CD4-positive, CD25-positive, alpha-beta regulatory T cell (primary cell): ENCODE results near the gene PPP2R3C. TPM values are rescaled to one million over a fixed set of nuclear protein-coding genes. Genes with fewer than 3 reads are reported as not detected.

Experiments used
- ATAC-seq, 2 donors: fragments of 150-1000 bp; cut with Tn5 transposase; one replicate each; pipeline ENCODE4 v1.10.0; 2021; ENCODE audit warnings: low read depth in 2 of 2, moderate number of reproducible peaks in 2 of 2, moderate library complexity in 1 of 2
- DNase-seq, 3 donors: peaks; one replicate each; pipeline versions ENCODE4 v3.0.0 to v3.0.0-alpha.2; 2012 to 2022; ENCODE audit warnings: mixed read lengths in 1 of 3
- H3K27ac ChIP-seq: one replicate; pipeline ENCODE4 v1.7.0; 2013; ENCODE audit warnings: mild to moderate bottlenecking, low read length; ENCODE audit not compliant: insufficient read depth, poor library complexity, severe bottlenecking
- H3K27me3 ChIP-seq: one replicate; pipeline ENCODE4 v1.7.0; 2013; ENCODE audit warnings: low read length; ENCODE audit not compliant: control insufficient read depth, insufficient read depth
- H3K36me3 ChIP-seq: one replicate; pipeline ENCODE4 v1.7.0; 2013; ENCODE audit warnings: mild to moderate bottlenecking, low read length, moderate library complexity; ENCODE audit not compliant: control insufficient read depth, insufficient read depth
- H3K4me1 ChIP-seq: 2 replicates; pipeline ENCODE4 v1.7.0; 2013; ENCODE audit warnings: mild to moderate bottlenecking, low read length; ENCODE audit not compliant: insufficient read depth, control insufficient read depth, poor library complexity, severe bottlenecking
- H3K4me3 ChIP-seq: one replicate; pipeline ENCODE4 v1.7.0; 2013; ENCODE audit warnings: low read depth, mild to moderate bottlenecking, low read length, moderate library complexity
- H3K9me3 ChIP-seq, 2 experiments: 1 replicate in 1 of 2; 2 replicates in 1 of 2; pipeline ENCODE4 v1.7.0; 2013; ENCODE audit warnings: low read length in 2 of 2, mild to moderate bottlenecking in 1 of 2, moderate library complexity in 1 of 2; ENCODE audit not compliant: control insufficient read depth in 2 of 2
- H3K27ac Mint-ChIP-seq, 3 donors: one replicate each; pipeline ENCODE4 v1.8.0; 2020 to 2022; ENCODE audit warnings: mild to moderate bottlenecking in 3 of 3, mixed read lengths in 3 of 3, moderate library complexity in 2 of 3
- H3K27me3 Mint-ChIP-seq: one replicate; pipeline ENCODE4 v1.8.0; 2022; ENCODE audit warnings: mild to moderate bottlenecking, mixed read lengths
- H3K36me3 Mint-ChIP-seq: one replicate; pipeline ENCODE4 v1.8.0; 2020; ENCODE audit warnings: mixed read lengths
- H3K4me1 Mint-ChIP-seq, 4 donors: one replicate each; pipeline ENCODE4 v1.8.0; 2020 to 2022; ENCODE audit warnings: mixed read lengths in 4 of 4, mild to moderate bottlenecking in 1 of 4
- H3K4me3 Mint-ChIP-seq, 4 donors: one replicate each; pipeline ENCODE4 v1.8.0; 2020 to 2022; ENCODE audit warnings: mild to moderate bottlenecking in 4 of 4, mixed read lengths in 4 of 4, moderate library complexity in 3 of 4
- H3K9me3 Mint-ChIP-seq, 7 donors: one replicate each; pipeline ENCODE4 v1.8.0; 2020 to 2022; ENCODE audit warnings: mixed read lengths in 7 of 7, mild to moderate bottlenecking in 3 of 7, moderate library complexity in 2 of 7
- polyA plus RNA-seq, 4 donors: library from polyadenylated mRNA; unstranded; fragments of 300-500 nt; fragmentation: Illumina TruSeq; gene quantifications; one replicate each; pipeline ENCODE4 v1.2.3, GENCODE V29; 2021
- total RNA-seq: library from RNA; stranded (reverse); gene quantifications from one replicate; pipeline ENCODE4 v1.2.3, GENCODE V29; 2022

PPP2R3C gene
- total and polyA plus RNA-seq, 5 donors from 2014 or later, result 52.6 to 100 (median 83.7) TPM

DNA sequence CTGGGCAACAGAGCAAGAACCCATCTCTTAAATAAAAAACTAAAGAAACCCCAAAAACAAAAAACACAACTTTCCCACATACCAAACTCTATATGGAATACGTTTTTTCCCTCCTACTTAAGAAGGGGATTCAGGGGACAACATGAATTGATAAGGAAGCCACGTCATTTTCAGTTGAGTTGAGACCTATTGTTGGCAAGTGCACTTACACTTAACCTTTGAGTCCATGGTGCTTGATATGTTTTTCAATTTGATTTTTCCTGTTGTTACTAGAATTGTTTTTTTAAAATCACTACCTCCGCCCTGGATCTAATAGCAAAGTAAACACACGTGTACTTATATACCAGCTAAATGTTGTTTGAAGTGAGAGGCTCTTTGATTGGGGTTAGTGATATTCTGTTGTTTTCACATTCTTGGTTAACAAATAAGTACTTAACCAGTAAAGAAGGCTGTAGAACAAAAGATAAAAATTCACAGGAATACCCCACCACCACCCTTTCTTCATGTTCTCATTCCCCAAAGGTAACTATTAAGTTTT, 73.7 kb downstream of the PPP2R3C start:
- Histone ChIP-seq H3K4me1 (peaks cover 21% of the 10 kb centered on the region), H3K27ac (no peak overlapping the region), H3K4me3 (peak overlapping the region; percentile 20), H3K27me3 (no peaks in the 10 kb centered on the region), H3K9me3 (no peaks in the 10 kb centered on the region), H3K36me3 (peaks cover 4% of the 10 kb centered on the region)
- H3K9me3 Mint-ChIP-seq, result no peaks in the 10 kb centered on the region
- H3K27ac Mint-ChIP-seq, result peak overlapping the region in 2 of 3 donors; percentile 98 to 100
- H3K4me1 Mint-ChIP-seq, result peaks cover 15 to 39% (median 29%) of the 10 kb centered on the region in 4 donors
- H3K27me3 Mint-ChIP-seq, result no peaks in the 10 kb centered on the region
- H3K36me3 Mint-ChIP-seq, result peaks cover 6% of the 10 kb centered on the region
- peak overlapping the region; percentile 88 to 99 (median 92) for H3K4me3 Mint-ChIP-seq
- ATAC-seq (no peak), DNase-seq (no peak)

DNA sequence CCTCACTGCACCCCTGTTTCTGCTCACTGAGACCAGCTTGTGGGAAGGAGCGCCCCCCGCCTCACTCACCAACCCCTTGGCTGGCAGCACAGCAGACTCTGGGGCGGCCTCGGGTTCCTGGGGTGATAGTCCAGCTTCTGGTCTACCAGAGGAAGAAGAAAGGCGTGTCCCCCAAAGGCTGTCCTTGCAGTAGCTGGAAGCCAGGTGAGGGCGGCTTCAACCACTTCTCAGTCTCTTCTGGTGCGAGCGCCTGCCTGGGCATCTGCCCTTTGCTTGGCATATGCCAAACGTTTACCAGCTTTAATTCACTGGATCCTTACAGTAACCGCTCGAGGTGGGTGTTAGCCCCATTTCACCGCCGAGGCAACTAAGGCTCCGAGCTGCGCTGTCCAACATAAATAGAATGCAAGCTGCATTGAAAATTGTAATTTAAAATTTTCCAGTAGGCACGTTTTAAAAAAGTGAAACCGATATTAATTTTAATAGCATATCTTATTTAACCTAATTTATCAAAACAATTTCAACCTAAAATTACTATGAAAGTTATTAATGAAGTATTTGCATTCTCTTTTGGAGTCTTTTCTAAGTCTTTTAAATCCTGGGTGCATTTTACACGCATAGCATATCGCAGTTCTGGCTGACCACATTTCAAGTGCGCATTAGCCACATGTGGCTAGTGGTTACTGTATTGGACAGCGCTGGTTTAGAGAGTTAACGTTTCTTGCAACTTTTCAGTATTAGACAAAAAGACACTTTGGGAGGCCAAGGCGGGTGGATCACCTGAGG, 74.8 kb downstream of the PPP2R3C start:
- Mint-ChIP-seq H3K9me3 (no peaks in the 10 kb centered on the region), H3K27me3 (no peaks in the 10 kb centered on the region), H3K27ac (peak overlapping the region; percentile 95 to 100 (median 98)), H3K36me3 (peaks cover 6% of the 10 kb centered on the region), H3K4me1 (peaks cover 17 to 41% (median 29%) of the 10 kb centered on the region in 4 donors), H3K4me3 (peak overlapping the region; percentile 88 to 99 (median 92))
- Histone ChIP-seq H3K36me3 (peaks cover 4% of the 10 kb centered on the region), H3K27me3 (no peaks in the 10 kb centered on the region), H3K4me1 (peaks cover 21% of the 10 kb centered on the region), H3K27ac (peak overlapping the region; percentile 97), H3K4me3 (peak overlapping the region; percentile 83), H3K9me3 (no peaks in the 10 kb centered on the region)
- ATAC-seq (peak; percentile 3 to 6), DNase-seq (peak in 1 of 3 donors; percentile 77)

DNA sequence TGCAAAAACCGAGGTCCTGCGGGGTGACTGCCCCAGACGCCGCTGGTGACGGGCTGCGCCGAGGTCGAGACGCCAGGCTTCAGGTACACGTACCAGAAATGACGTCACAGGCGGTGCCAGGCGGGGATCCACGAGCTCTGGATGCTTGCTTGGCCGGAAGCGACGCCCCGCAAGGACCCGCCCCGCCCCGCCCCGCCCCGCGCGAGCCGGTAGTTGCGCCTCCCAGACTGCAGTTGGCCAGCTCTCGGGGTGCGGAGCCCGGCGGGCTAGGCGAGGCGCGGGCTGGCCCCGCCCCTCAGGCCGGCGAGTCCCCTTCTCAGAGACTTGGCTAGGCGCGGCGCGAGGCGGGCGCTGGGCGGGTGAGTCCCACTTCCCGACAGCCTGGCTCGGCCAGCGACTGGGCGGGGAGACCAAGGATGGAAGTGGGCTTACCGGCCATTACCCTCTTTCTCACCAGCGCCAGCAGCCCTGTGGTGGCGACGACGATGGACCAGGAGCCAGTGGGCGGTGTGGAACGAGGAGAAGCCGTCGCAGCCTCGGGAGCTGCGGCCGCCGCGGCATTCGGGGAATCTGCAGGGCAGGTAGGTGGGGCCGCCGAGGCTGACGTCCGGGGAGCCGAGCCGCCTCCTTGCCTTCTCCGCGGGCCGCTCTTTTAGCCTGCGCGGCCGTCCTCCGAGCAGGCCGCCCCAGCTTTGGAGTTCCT, 75.6 kb downstream of the PPP2R3C start, which contains the start of gene FAM177A1:
Gene FAM177A1, plus strand, starts transcription at position 225 of the 703 bp plus-strand sequence. Its CDS starts 192 bp downstream, at position 417.
- Mint-ChIP-seq H3K4me1 (peaks cover 17 to 41% (median 29%) of the 10 kb centered on the region in 4 donors), H3K4me3 (peak within 1 kb of the TSS; percentile 88 to 99 (median 92)), H3K9me3 (no peaks in the 10 kb centered on the region), H3K36me3 (peaks cover 6% of the 10 kb centered on the region), H3K27me3 (no peaks in the 10 kb centered on the region), H3K27ac (peak within 1 kb of the TSS; percentile 95 to 100 (median 98))
- peak within 1 kb of the TSS; percentile 97 for H3K4me3 ChIP-seq
- no peaks in the 10 kb centered on the region for H3K9me3 ChIP-seq
- ATAC-seq, result peak; percentile 91 to 93
- DNase-seq, result peak; percentile 99
- peaks cover 4% of the 10 kb centered on the region for H3K36me3 ChIP-seq
- no peaks in the 10 kb centered on the region for H3K27me3 ChIP-seq
- H3K4me1 ChIP-seq, result peaks cover 21% of the 10 kb centered on the region
- H3K27ac ChIP-seq, result peak within 1 kb of the TSS; percentile 97

DNA sequence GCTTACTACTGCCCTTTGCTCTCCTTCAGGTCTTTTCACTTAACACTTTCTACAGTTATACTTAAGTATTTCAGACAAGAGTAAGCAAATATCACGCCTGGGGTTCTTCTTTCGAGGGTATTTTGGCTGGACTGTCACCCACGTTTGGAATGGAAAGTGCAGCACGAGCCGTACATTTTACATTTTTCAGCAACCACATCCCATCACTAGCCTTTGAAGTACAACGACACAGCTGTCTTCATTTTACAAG, 76.1 kb downstream of the PPP2R3C start:
- Histone ChIP-seq H3K9me3 (no peaks in the 10 kb centered on the region), H3K36me3 (peaks cover 2% of the 10 kb centered on the region), H3K27ac (peak overlapping the region; percentile 97), H3K4me3 (peak overlapping the region; percentile 97), H3K27me3 (no peaks in the 10 kb centered on the region), H3K4me1 (peaks cover 21% of the 10 kb centered on the region)
- ATAC-seq, result no peak
- peaks cover 17 to 41% (median 29%) of the 10 kb centered on the region in 4 donors for H3K4me1 Mint-ChIP-seq
- peak overlapping the region; percentile 94 to 100 (median 98) for H3K27ac Mint-ChIP-seq
- peak overlapping the region; percentile 88 to 99 (median 92) for H3K4me3 Mint-ChIP-seq
- no peaks in the 10 kb centered on the region for H3K27me3 Mint-ChIP-seq
- no peaks in the 10 kb centered on the region for H3K9me3 Mint-ChIP-seq
- DNase-seq, result no peak
- peaks cover 5% of the 10 kb centered on the region for H3K36me3 Mint-ChIP-seq

DNA sequence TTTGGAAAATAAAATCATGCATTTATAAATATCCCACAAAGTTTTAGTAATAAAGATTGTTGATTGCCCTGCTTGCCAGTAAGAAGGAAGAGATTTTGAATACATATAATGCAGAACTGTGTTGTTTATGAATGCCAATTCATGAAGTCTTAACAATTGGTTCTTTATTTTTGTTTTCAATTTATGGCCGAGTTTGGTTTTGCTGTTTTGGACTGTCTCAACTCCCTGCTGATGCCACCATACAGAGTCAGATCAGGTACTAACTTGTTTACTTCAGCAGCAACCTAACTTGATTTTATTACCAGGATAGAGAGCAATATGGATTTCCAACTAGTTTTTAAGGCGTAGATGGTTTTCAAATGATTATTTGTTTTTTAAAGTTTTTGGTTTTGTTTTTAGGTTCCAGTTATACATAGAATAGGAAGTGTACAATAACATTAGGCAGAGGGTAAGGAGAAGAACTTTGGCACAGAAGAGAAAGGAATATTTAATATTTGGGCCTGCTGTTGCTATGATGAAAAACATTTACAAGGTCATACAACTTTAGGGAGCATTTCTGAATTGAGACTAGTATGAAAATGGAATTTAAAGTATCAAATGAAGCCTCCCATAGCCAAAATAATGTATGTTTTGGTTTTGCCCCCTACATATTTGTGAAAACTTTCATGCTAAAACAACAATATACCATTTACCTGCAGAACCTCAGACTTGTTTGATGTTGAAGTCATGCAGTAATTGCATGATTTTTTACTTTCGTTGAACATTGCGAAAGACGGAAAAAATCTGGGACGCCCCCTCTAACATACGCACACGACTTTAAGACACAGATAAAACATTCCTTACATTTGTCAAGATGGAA, 76.6 kb downstream of the PPP2R3C start:
- Histone ChIP-seq H3K36me3 (no peaks in the 10 kb centered on the region), H3K9me3 (no peaks in the 10 kb centered on the region), H3K27ac (peak overlapping the region; percentile 97), H3K4me3 (peak overlapping the region; percentile 97), H3K4me1 (peaks cover 21% of the 10 kb centered on the region), H3K27me3 (no peaks in the 10 kb centered on the region)
- Mint-ChIP-seq H3K27me3 (no peaks in the 10 kb centered on the region), H3K27ac (peak overlapping the region; percentile 94 to 100 (median 98)), H3K9me3 (no peaks in the 10 kb centered on the region), H3K36me3 (no peaks in the 10 kb centered on the region), H3K4me3 (peak overlapping the region; percentile 88 to 99 (median 92)), H3K4me1 (peaks cover 17 to 39% (median 28%) of the 10 kb centered on the region in 4 donors)
- DNase-seq (peak in 1 of 3 donors; percentile 12), ATAC-seq (no peak)

DNA sequence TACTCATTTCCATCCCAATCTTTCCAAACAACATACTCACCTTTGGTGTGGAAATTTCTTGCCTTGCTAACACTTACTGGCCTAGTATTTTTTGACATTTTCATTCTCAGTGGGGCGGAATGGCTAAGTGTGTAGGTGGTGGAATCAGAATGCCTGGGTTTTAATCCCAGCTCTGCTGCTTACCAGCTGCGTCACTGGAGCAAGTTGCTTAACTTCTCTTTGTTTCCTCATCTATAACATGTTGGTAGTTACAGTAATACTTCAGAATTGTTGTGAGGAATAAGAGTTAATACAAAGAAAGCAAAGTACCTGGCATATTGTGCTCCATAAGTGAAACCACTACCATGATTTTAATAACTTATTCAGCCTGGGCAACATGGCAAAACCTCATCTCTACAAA, 78.7 kb downstream of the PPP2R3C start:
- peaks cover 13 to 27% (median 20%) of the 10 kb centered on the region in 4 donors for H3K4me1 Mint-ChIP-seq
- no peak overlapping the region for H3K27ac ChIP-seq
- H3K9me3 ChIP-seq, result no peaks in the 10 kb centered on the region
- ATAC-seq, result no peak
- peak overlapping the region in 2 of 3 donors; percentile 60 to 90 for H3K27ac Mint-ChIP-seq
- no peaks in the 10 kb centered on the region for H3K36me3 Mint-ChIP-seq
- H3K27me3 ChIP-seq, result no peaks in the 10 kb centered on the region
- H3K4me3 ChIP-seq, result no peak overlapping the region
- no peaks in the 10 kb centered on the region for H3K36me3 ChIP-seq
- H3K27me3 Mint-ChIP-seq, result no peaks in the 10 kb centered on the region
- DNase-seq, result no peak
- peaks cover 21% of the 10 kb centered on the region for H3K4me1 ChIP-seq
- no peaks in the 10 kb centered on the region for H3K9me3 Mint-ChIP-seq
- H3K4me3 Mint-ChIP-seq, result no peak overlapping the region

DNA sequence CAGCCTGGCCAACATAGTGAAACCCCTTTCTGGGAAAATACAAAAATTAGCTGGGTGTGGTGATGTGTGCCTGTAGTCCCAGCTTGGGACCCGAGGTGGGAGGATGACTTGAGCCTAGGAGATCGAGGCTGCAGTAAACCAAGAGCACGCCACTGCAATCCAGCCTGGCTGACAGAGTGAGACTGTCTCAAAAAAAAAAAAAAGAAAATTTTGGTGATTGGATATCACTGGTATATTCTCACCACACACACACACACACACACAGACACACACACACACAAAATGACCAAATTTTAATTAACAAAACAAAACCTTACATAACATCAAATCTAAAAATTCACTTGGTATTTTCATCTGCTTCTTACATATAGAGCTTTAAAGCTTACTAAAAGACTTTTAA, 79.2 kb downstream of the PPP2R3C start:
- Histone ChIP-seq H3K9me3 (no peaks in the 10 kb centered on the region), H3K27ac (no peak overlapping the region), H3K36me3 (no peaks in the 10 kb centered on the region), H3K4me1 (peaks cover 19% of the 10 kb centered on the region), H3K4me3 (no peak overlapping the region), H3K27me3 (no peaks in the 10 kb centered on the region)
- Mint-ChIP-seq H3K36me3 (no peaks in the 10 kb centered on the region), H3K4me3 (peak overlapping the region in 1 of 4 donors; percentile 54), H3K27ac (peak overlapping the region in 2 of 3 donors; percentile 60 to 90), H3K27me3 (no peaks in the 10 kb centered on the region), H3K9me3 (no peaks in the 10 kb centered on the region), H3K4me1 (peaks cover 9 to 23% (median 16%) of the 10 kb centered on the region in 4 donors)
- DNase-seq, result no peak
- no peak for ATAC-seq
